ENCODE measurements around the gene RANBP3.

The RANBP3 gene

DNA sequence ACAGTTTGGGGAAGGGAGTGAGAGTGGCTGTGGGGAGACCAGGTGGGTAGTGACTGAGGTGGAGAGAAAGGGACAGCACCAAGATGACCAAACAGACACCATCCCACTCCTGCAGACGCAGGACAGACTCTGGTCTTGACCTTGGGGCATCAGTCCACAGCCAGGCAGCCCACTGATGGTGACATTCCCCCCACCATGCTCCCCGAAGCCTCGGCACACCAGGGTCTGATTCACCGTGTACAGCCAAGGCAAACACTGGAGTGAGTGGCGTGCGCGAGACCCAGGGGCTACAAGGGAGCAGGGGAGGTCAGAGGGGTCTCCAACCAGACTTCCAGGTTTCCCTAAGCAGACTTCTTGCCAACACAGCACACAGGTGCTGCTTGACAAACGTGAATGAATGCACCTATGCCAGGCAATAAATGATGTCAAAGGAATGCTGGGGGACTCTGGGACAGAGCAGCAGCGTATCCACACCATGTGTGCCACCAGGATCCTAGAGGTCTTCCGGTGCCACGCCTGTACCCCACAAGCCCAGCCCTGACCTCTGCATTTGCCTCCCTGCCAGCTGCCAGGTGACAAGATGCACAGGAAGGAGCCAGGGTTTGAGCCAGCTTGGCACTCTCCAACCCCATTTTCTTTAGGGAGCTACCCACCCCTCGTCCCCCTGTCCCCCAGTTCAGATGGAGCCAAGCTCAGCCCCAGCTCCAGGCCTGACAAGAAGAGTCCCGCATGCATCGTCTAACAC is 18.5 kb downstream of the RANBP3 start (continued):
- TF ChIP-seq, protein P1, sequence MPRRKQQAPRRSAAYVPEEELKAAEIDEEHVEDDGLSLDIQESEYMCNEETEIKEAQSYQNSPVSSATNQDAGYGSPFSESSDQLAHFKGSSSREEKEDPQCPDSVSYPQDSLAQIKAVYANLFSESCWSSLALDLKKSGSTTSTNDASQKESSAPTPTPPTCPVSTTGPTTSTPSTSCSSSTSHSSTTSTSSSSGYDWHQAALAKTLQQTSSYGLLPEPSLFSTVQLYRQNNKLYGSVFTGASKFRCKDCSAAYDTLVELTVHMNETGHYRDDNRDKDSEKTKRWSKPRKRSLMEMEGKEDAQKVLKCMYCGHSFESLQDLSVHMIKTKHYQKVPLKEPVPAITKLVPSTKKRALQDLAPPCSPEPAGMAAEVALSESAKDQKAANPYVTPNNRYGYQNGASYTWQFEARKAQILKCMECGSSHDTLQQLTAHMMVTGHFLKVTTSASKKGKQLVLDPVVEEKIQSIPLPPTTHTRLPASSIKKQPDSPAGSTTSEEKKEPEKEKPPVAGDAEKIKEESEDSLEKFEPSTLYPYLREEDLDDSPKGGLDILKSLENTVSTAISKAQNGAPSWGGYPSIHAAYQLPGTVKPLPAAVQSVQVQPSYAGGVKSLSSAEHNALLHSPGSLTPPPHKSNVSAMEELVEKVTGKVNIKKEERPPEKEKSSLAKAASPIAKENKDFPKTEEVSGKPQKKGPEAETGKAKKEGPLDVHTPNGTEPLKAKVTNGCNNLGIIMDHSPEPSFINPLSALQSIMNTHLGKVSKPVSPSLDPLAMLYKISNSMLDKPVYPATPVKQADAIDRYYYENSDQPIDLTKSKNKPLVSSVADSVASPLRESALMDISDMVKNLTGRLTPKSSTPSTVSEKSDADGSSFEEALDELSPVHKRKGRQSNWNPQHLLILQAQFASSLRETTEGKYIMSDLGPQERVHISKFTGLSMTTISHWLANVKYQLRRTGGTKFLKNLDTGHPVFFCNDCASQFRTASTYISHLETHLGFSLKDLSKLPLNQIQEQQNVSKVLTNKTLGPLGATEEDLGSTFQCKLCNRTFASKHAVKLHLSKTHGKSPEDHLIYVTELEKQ (tag by site-specific recombination; IDR thresholded peaks at IDR 0.05; ENCODE audit: borderline replicate concordance), result no peak
- no peak for TF ChIP-seq ZSCAN16 (tag by site-specific recombination; IDR thresholded peaks at IDR 0.05)
- TF ChIP-seq GLIS2 (tag by site-specific recombination; IDR thresholded peaks at IDR 0.05), result no peak

DNA sequence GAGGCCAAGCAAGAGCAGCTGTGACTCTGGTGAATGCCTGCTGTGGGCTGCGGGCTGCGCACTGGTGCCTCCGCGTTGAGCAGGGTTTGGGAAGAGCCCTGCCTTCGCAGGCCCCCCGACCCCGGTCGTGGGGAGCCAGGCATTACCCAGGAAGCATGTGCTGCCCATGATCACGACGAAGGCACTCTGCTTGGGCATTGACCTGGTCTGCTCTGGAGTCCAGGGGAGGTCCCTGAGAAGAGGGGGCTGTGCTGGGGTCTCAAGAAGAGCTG is 19.2 kb downstream of the RANBP3 start:
- H3K4me3 ChIP-seq (ENCODE audit: low read depth, low read length), result no peak overlapping the region
- no peak overlapping the region for H3K27ac ChIP-seq (ENCODE audit: extremely low read depth, low read depth, low read length)
- CTCF ChIA-PET, result interaction anchor here (1.2 to 1.8 kb wide), 3 partner anchors 10 to 155 kb away, joined by 5 to 7 read pairs (median 6); no protein-coding TSS in a partner anchor
- H3K4me1 ChIP-seq (ENCODE audit: control insufficient read depth, insufficient read depth, low read length), result peaks cover 52% of the 10 kb centered on the region
- TF ChIP-seq, protein P2, sequence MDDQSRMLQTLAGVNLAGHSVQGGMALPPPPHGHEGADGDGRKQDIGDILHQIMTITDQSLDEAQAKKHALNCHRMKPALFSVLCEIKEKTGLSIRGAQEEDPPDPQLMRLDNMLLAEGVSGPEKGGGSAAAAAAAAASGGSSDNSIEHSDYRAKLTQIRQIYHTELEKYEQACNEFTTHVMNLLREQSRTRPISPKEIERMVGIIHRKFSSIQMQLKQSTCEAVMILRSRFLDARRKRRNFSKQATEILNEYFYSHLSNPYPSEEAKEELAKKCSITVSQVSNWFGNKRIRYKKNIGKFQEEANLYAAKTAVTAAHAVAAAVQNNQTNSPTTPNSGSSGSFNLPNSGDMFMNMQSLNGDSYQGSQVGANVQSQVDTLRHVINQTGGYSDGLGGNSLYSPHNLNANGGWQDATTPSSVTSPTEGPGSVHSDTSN (CRISPR knock-in tag; IDR thresholded peaks at IDR 0.05), result no peak
- POLR2A ChIA-PET, result no interaction called here
- H3K36me3 ChIP-seq (ENCODE audit: control insufficient read depth in 2 of 2, insufficient read depth in 1 of 2, low read length in 2 of 2), result no peaks in the 10 kb centered on the region
- no peaks in the 10 kb centered on the region for H3K9me3 ChIP-seq (ENCODE audit: control insufficient read depth, insufficient read depth, low read depth, low read length)

DNA sequence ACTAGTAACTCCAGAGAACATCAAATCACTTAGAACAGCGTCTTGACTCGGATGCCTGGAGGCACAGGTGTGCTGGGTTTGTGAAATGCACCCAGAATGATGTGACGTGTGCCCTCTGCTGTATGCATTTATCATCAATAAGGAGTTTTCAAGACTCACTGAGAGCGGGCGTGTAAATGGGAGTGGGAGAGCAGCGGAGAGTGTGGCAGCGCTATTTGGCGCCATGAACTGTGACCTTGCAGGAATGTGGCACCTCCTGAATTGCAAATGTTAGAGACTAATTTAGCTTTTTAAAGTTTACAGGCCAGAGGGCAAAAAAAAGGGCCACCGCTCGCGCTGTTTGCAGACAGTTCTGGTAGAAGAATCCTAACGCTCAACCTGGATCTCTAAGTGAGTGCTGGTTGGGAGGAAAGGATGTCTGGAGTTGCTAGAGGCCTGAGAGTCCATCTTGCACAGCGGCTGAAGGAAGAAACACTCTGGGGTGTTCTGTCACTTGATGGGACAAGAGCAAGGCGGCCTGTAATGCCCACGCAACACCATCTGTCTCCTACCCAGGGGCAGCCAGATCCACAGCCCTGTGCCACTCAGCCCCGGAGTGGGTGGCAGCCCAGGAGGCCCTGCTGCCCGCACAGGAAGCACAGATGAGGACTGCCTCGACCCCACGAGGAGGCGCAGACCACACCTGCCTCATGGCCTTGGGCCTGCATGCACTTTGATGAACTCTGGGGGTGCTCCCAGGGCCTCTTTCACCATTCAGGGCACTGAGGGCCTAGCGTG is 19.7 kb downstream of the RANBP3 start:
- no peak overlapping the region for H3K27ac ChIP-seq (ENCODE audit: extremely low read depth, low read depth, low read length)
- CTCF ChIA-PET, result interaction anchor here (0.9 to 7.3 kb wide), 4 partner anchors 9 to 154 kb away, joined by 3 to 60 read pairs (median 6); no protein-coding TSS in a partner anchor
- H3K4me3 ChIP-seq (ENCODE audit: low read depth, low read length), result no peak overlapping the region
- H3K36me3 ChIP-seq (ENCODE audit: control insufficient read depth in 2 of 2, insufficient read depth in 1 of 2, low read length in 2 of 2), result no peaks in the 10 kb centered on the region
- POLR2A ChIA-PET, result no interaction called here
- no peak for TF ChIP-seq ZNF433 (tag by site-specific recombination; IDR thresholded peaks at IDR 0.05; ENCODE audit: low read depth)
- 0 out of 2 replicates have a peak, but pooled peaks have one; percentile 5 for TF ChIP-seq EGR2 (tag by site-specific recombination; IDR thresholded peaks at IDR 0.05; ENCODE audit: low read depth)
- 0 out of 2 replicates have a peak, but pooled peaks have one; percentile 27 for TF ChIP-seq WT1 (tag by site-specific recombination; IDR thresholded peaks at IDR 0.05)
- no peak for TF ChIP-seq ZNF211 (tag by site-specific recombination; IDR thresholded peaks at IDR 0.05; ENCODE audit: low read depth)
- 0 out of 2 replicates have a peak, but pooled peaks have one; percentile 15 for TF ChIP-seq ZFHX2 (tag by site-specific recombination; conservative IDR thresholded peaks at IDR 0.05)
- no peak for TF ChIP-seq YY2 (tag by site-specific recombination; IDR thresholded peaks at IDR 0.05)
- TF ChIP-seq ZNF223 (tag by site-specific recombination; IDR thresholded peaks at IDR 0.05), result no peak
- TF ChIP-seq ZNF521 (tag by site-specific recombination; IDR thresholded peaks at IDR 0.05), result no peak
- TF ChIP-seq, protein P3, sequence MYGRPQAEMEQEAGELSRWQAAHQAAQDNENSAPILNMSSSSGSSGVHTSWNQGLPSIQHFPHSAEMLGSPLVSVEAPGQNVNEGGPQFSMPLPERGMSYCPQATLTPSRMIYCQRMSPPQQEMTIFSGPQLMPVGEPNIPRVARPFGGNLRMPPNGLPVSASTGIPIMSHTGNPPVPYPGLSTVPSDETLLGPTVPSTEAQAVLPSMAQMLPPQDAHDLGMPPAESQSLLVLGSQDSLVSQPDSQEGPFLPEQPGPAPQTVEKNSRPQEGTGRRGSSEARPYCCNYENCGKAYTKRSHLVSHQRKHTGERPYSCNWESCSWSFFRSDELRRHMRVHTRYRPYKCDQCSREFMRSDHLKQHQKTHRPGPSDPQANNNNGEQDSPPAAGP (tag by site-specific recombination; IDR thresholded peaks at IDR 0.05), result peak; percentile 51; the same call in 1 of the 2 replicates
- H3K9me3 ChIP-seq (ENCODE audit: control insufficient read depth, insufficient read depth, low read depth, low read length), result no peaks in the 10 kb centered on the region
- H3K4me1 ChIP-seq (ENCODE audit: control insufficient read depth, insufficient read depth, low read length), result peaks cover 54% of the 10 kb centered on the region
